SU-DHL-6 (cell line): ENCODE data around the gene UTP4.

Experiments used
- H2AFZ ChIP-seq: fragments of 200-600 bp; sonication (generic); 2 replicates; pipeline ENCODE4 v1.6.1; 2014; ENCODE audit warnings: low read depth, mild to moderate bottlenecking, moderate library complexity, mixed read lengths, antibody characterized with exemption, low read length; ENCODE audit not compliant: severe bottlenecking
- H3F3A ChIP-seq: fragments of 200-600 bp; shearing (Covaris generic); 2 replicates; pipeline ENCODE4 v1.6.0; 2016; ENCODE audit warnings: antibody characterized with exemption, mild to moderate bottlenecking; ENCODE audit not compliant: insufficient read depth
- H3K27ac ChIP-seq: fragments of 200-600 bp; sonication (generic); 2 replicates; pipeline ENCODE4 v1.5.1; 2016; ENCODE audit warnings: low read depth, mild to moderate bottlenecking, low read length, moderate library complexity, mixed read lengths
- H3K27me3 ChIP-seq: fragments of 200-600 bp; sonication (generic), shearing (Covaris generic); 2 replicates; pipeline ENCODE4 v1.6.0; 2014; ENCODE audit warnings: mild to moderate bottlenecking, low read length
- H3K36me3 ChIP-seq: fragments of 200-600 bp; sonication (generic); 2 replicates; pipeline ENCODE4 v1.6.1; 2014; ENCODE audit warnings: mild to moderate bottlenecking, low read length, mixed read lengths
- H3K4me2 ChIP-seq: fragments of 300-600, 200-600 bp; shearing (Covaris generic), sonication (generic); 2 replicates; pipeline ENCODE4 v1.6.0; 2014; ENCODE audit warnings: low read length, low read depth, mild to moderate bottlenecking; ENCODE audit not compliant: poor library complexity, severe bottlenecking
- H3K4me3 ChIP-seq: fragments of 200-600 bp; sonication (generic); 2 replicates; pipeline ENCODE4 v1.5.1; 2014; ENCODE audit warnings: antibody characterized with exemption, low read length, mild to moderate bottlenecking, mixed read lengths; ENCODE audit not compliant: insufficient read depth, poor library complexity, severe bottlenecking
- H3K79me2 ChIP-seq: fragments of 200-600 bp; sonication (generic); 2 replicates; pipeline ENCODE4 v1.6.1; 2014; ENCODE audit warnings: mild to moderate bottlenecking, low read length, moderate library complexity; ENCODE audit not compliant: insufficient read depth
- H3K9ac ChIP-seq: fragments of 200-600 bp; sonication (generic); 2 replicates; pipeline ENCODE4 v1.7.0; 2014; ENCODE audit warnings: mild to moderate bottlenecking, low read length
- H3K9me2 ChIP-seq: fragments of 200-600 bp; sonication (generic); replicated peaks from 2 replicates; pipeline ENCODE4 v1.6.1; 2014; ENCODE audit warnings: low read length; ENCODE audit not compliant: insufficient read depth
- H3K9me3 ChIP-seq: fragments of 200-600 bp; sonication (generic); 2 replicates; pipeline ENCODE4 v1.6.1; 2014; ENCODE audit warnings: low read length, mixed read lengths; ENCODE audit not compliant: insufficient read depth
- H4K20me1 ChIP-seq: fragments of 200-600 bp; sonication (generic); 2 replicates; pipeline ENCODE4 v1.6.1; 2014; ENCODE audit warnings: low read depth, mild to moderate bottlenecking, antibody characterized with exemption, low read length, moderate library complexity, mixed read lengths
- EZH2phosphoT487 ChIP-seq: fragments of 200-600 bp; sonication (generic), shearing (Covaris generic); conservative IDR thresholded peaks from 2 replicates; pipeline ENCODE4 v1.6.1; 2018; ENCODE audit warnings: mild to moderate bottlenecking, antibody characterized with exemption, low read length, moderate library complexity, mixed read lengths
- TF ChIP-seq, protein P1 (sequence below): fragments of 200-600 bp; sonication (generic); IDR thresholded peaks from one replicate; pipeline ENCODE4 v1.5.1; 2017; ENCODE audit warnings: antibody characterized with exemption, mild to moderate bottlenecking, low read length, moderate library complexity; ENCODE audit not compliant: insufficient read depth, poor library complexity, severe bottlenecking

UTP4 gene

GRCh38 chr16:69116906-69117305 is 15.5 kb upstream of the UTP4 start:
- Histone ChIP-seq H3K79me2 (peaks cover under 1% of the 10 kb centered on the region; the same call in 1 of the 2 replicates), H3K27me3 (no peaks in the 10 kb centered on the region), H3K36me3 (no peaks in the 10 kb centered on the region)

DNA sequence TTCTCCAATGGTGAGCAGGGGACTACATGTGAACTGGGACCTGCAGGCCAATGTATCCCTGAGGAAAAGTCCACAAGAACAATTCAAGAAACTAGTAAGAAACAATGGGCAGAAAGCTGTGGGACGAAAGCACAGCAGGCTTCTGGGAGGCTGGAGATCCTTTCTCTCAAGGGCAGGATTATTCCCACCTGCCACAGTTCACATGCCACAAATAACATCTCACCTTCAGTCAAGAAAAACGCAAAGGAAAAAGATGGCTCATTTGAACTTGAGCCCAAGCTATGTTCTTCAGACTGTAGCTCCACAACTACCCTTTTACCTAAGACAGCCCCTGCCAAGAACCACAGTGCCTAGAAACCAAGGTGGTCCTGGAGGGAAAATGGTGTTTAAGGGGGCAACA is 14.0 kb upstream of the UTP4 start:
- H3K9ac ChIP-seq: no peak overlapping the region
- no peak overlapping the region for H3K4me3 ChIP-seq
- H3K27ac ChIP-seq: no peak overlapping the region
- no peak overlapping the region for H3K4me2 ChIP-seq
- H3K79me2 ChIP-seq: peaks cover 10% of the 10 kb centered on the region
- H2AFZ ChIP-seq: no peak overlapping the region
- no peaks in the 10 kb centered on the region for H3K27me3 ChIP-seq
- no peaks in the 10 kb centered on the region for H3K9me2 ChIP-seq
- no peaks in the 10 kb centered on the region; the same call in 1 of the 2 replicates for H4K20me1 ChIP-seq
- H3F3A ChIP-seq: no peaks in the 10 kb centered on the region
- no peaks in the 10 kb centered on the region for H3K9me3 ChIP-seq
- TF ChIP-seq, protein P1, sequence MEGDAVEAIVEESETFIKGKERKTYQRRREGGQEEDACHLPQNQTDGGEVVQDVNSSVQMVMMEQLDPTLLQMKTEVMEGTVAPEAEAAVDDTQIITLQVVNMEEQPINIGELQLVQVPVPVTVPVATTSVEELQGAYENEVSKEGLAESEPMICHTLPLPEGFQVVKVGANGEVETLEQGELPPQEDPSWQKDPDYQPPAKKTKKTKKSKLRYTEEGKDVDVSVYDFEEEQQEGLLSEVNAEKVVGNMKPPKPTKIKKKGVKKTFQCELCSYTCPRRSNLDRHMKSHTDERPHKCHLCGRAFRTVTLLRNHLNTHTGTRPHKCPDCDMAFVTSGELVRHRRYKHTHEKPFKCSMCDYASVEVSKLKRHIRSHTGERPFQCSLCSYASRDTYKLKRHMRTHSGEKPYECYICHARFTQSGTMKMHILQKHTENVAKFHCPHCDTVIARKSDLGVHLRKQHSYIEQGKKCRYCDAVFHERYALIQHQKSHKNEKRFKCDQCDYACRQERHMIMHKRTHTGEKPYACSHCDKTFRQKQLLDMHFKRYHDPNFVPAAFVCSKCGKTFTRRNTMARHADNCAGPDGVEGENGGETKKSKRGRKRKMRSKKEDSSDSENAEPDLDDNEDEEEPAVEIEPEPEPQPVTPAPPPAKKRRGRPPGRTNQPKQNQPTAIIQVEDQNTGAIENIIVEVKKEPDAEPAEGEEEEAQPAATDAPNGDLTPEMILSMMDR: no peak
- no peak for TF ChIP-seq EZH2phosphoT487
- H3K36me3 ChIP-seq: no peaks in the 10 kb centered on the region

More at GRCh38 chr16:69116906-69117305, 15.5 kb upstream of the UTP4 start:
- Histone ChIP-seq H3K27ac (no peak overlapping the region), H4K20me1 (no peaks in the 10 kb centered on the region; the same call in 1 of the 2 replicates), H3K9me2 (no peaks in the 10 kb centered on the region), H3K4me2 (no peak overlapping the region), H3K4me3 (no peak overlapping the region), H3K9ac (no peak overlapping the region), H2AFZ (no peak overlapping the region), H3K9me3 (no peaks in the 10 kb centered on the region), H3F3A (no peaks in the 10 kb centered on the region)
- TF ChIP-seq, protein P1: no peak
- TF ChIP-seq EZH2phosphoT487: no peak

DNA sequence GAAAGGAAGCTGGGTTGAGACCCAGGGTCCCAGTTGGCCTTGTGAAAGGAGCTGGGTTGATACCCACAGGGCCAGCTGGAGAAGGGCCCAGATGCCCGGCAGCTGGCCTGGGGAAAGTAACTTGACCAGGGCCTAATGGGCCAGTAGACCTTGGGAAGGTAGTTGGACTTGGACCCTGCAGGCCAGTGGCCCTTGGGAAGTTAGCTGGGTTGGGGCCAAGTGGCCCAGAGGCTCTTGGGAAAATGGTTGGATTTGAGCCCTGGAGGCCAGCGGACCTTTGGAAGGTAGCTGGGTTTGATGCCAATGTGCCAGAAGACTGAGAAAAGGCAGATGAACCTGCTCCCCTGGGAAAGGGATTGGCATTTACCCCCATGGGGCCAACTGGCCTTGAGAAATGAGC is 13.5 kb upstream of the UTP4 start:
- peaks cover 15% of the 10 kb centered on the region for H3K79me2 ChIP-seq
- H3F3A ChIP-seq: no peaks in the 10 kb centered on the region; the same call in 1 of the 2 replicates
- no peaks in the 10 kb centered on the region; the same call in 1 of the 2 replicates for H4K20me1 ChIP-seq
- H3K27ac ChIP-seq: no peak overlapping the region
- H2AFZ ChIP-seq: no peak overlapping the region
- no peaks in the 10 kb centered on the region for H3K36me3 ChIP-seq
- no peak overlapping the region for H3K9ac ChIP-seq
- no peak for TF ChIP-seq EZH2phosphoT487
- TF ChIP-seq, protein P1: no peak
- no peaks in the 10 kb centered on the region for H3K9me3 ChIP-seq
- H3K9me2 ChIP-seq: no peaks in the 10 kb centered on the region
- no peak overlapping the region for H3K4me3 ChIP-seq
- no peak overlapping the region for H3K4me2 ChIP-seq
- H3K27me3 ChIP-seq: no peaks in the 10 kb centered on the region
